Measurements from ENCODE around the gene CLIC2.

CLIC2 gene

GRCh38 chrX:155262970-155263754 is 71.3 kb downstream of the CLIC2 start:
- DNase-seq (ENCODE audit: low spot score): no peak

GRCh38 chrX:155259752-155260151 is 74.7 kb downstream of the CLIC2 start:
- DNase-seq (ENCODE audit: low spot score): no peak

- DNase-seq (ENCODE audit: low spot score): no peak
These were observed 83.0 kb downstream of the CLIC2 start for GRCh38 chrX:155251391-155251790.

GRCh38 chrX:155247497-155247896 is 86.9 kb downstream of the CLIC2 start:
- no peak for DNase-seq (ENCODE audit: low spot score)

GRCh38 chrX:155246748-155247147 is 87.7 kb downstream of the CLIC2 start:
- DNase-seq (ENCODE audit: low spot score): no peak

GRCh38 chrX:155242300-155242699 is 92.1 kb downstream of the CLIC2 start:
- DNase-seq (ENCODE audit: low spot score): no peak

- DNase-seq (ENCODE audit: low spot score): no peak
These were observed 96.7 kb downstream of the CLIC2 start for GRCh38 chrX:155237719-155238118.

GRCh38 chrX:155235891-155236290 is 98.5 kb downstream of the CLIC2 start:
- DNase-seq (ENCODE audit: low spot score): no peak

- no peak for DNase-seq (ENCODE audit: low spot score)
These were observed 103.3 kb downstream of the CLIC2 start for GRCh38 chrX:155231163-155231562.
